ENCODE measurements around the gene LPP. TPM values are rescaled to one million over a fixed set of nuclear protein-coding genes. Genes with fewer than 3 reads are reported as not detected.
A peak's percentile ranks its signal among the peaks of the same experiment; 100 is the strongest.

Gene LPP
- total RNA-seq, 2 donors from 2014 or later: 1,568 to 1,607 TPM

GRCh38 chr3:188241883-188242282 is 87.9 kb downstream of the LPP start:
- ATAC-seq (ENCODE audit: insufficient number of reproducible peaks, low FRiP score, low read depth) (no peak), DNase-seq (ENCODE audit: low spot score) (no peak)
- Histone ChIP-seq H3K27me3 (replicated peaks; ENCODE audit: insufficient read depth) (no peaks in the 10 kb centered on the region), H3K36me3 (no peaks in the 10 kb centered on the region), H3K9me3 (no peaks in the 10 kb centered on the region), H3K4me3 (no peak overlapping the region), H3K27ac (peak overlapping the region; percentile 23 to 50), H3K4me1 (ENCODE audit: control insufficient read depth in 1 of 2, low read depth in 2 of 2) (peaks cover 26 to 92% of the 10 kb centered on the region in 2 donors)
- TF ChIP-seq CTCF (IDR thresholded peaks at IDR 0.05): no peak

GRCh38 chr3:188242436-188243123 is 88.6 kb downstream of the LPP start:
- Histone ChIP-seq H3K4me1 (ENCODE audit: control insufficient read depth in 1 of 2, low read depth in 2 of 2) (peaks cover 33 to 91% of the 10 kb centered on the region in 2 donors), H3K27me3 (replicated peaks; ENCODE audit: insufficient read depth) (no peaks in the 10 kb centered on the region), H3K27ac (peak overlapping the region; percentile 48 to 50), H3K4me3 (no peak overlapping the region), H3K9me3 (no peaks in the 10 kb centered on the region), H3K36me3 (no peaks in the 10 kb centered on the region)
- ATAC-seq (ENCODE audit: insufficient number of reproducible peaks, low FRiP score, low read depth): no peak
- TF ChIP-seq CTCF (IDR thresholded peaks at IDR 0.05): no peak
- no peak for DNase-seq (ENCODE audit: low spot score)

- Histone ChIP-seq H3K27ac (peak overlapping the region; percentile 48 to 50), H3K36me3 (no peaks in the 10 kb centered on the region), H3K4me3 (no peak overlapping the region), H3K4me1 (ENCODE audit: control insufficient read depth in 1 of 2, low read depth in 2 of 2) (peaks cover 33 to 91% of the 10 kb centered on the region in 2 donors), H3K9me3 (no peaks in the 10 kb centered on the region), H3K27me3 (replicated peaks; ENCODE audit: insufficient read depth) (no peaks in the 10 kb centered on the region)
- TF ChIP-seq CTCF (IDR thresholded peaks at IDR 0.05): no peak
- no peak for DNase-seq (ENCODE audit: low spot score)
- no peak for ATAC-seq (ENCODE audit: insufficient number of reproducible peaks, low FRiP score, low read depth)
Measured at GRCh38 chr3:188243124-188243795, 89.3 kb downstream of the LPP start.

GRCh38 chr3:188244395-188244861 is 90.5 kb downstream of the LPP start:
- Histone ChIP-seq H3K27me3 (replicated peaks; ENCODE audit: insufficient read depth) (no peaks in the 10 kb centered on the region), H3K36me3 (no peaks in the 10 kb centered on the region), H3K4me3 (no peak overlapping the region), H3K27ac (peak overlapping the region; percentile 0 to 43), H3K4me1 (ENCODE audit: control insufficient read depth in 1 of 2, low read depth in 2 of 2) (peaks cover 34 to 89% of the 10 kb centered on the region in 2 donors), H3K9me3 (no peaks in the 10 kb centered on the region)
- ATAC-seq (ENCODE audit: insufficient number of reproducible peaks, low FRiP score, low read depth): no peak
- no peak for DNase-seq (ENCODE audit: low spot score)
- no peak for TF ChIP-seq CTCF (IDR thresholded peaks at IDR 0.05)

DNA sequence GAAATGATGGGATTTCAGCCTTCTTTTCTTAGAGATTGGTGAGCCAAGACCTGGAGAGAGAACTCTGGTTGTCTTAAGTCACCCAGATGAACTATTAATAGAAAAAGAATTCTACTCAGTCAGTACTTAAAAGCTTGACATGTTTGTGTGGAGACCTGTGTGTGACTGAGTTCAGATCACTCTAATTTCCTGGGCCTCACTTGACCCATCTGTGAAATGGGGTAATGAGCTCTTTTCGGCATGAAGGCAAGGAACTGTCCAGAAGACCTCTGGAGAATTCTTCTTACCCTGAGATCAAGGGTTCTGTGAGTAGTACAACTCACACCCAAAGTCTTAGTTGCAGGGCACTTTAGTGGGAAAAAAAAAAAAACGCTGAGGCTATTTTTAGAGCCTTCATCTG is 92.9 kb downstream of the LPP start:
- peaks cover 27 to 71% of the 10 kb centered on the region in 2 donors for H3K4me1 ChIP-seq (ENCODE audit: control insufficient read depth in 1 of 2, low read depth in 2 of 2)

More for the DNA sequence above, 92.9 kb downstream of the LPP start:
- no peaks in the 10 kb centered on the region for H3K9me3 ChIP-seq
- no peaks in the 10 kb centered on the region for H3K27me3 ChIP-seq (replicated peaks; ENCODE audit: insufficient read depth)
- no peak overlapping the region for H3K4me3 ChIP-seq
- no peak for DNase-seq (ENCODE audit: low spot score)
- TF ChIP-seq CTCF (IDR thresholded peaks at IDR 0.05): no peak
- peak overlapping the region; percentile 42 to 43 for H3K27ac ChIP-seq
- no peaks in the 10 kb centered on the region for H3K36me3 ChIP-seq
- no peak for ATAC-seq (ENCODE audit: insufficient number of reproducible peaks, low FRiP score, low read depth)
